ENCODE measurements around the gene ATPAF2. TPM values are rescaled to one million over a fixed set of nuclear protein-coding genes. Genes with fewer than 3 reads are reported as not detected.

Gene ATPAF2
- polyA plus RNA-seq, 3 donors = 8.8 to 16.5 (median 15.0) TPM

GRCh38 chr17:17994271-17995069 is 44.5 kb downstream of the ATPAF2 start:
- WGBS, 3 donors = 59 to 66% (median 66%) methylated on average over 18 of the region's 18 CpGs
- no peak overlapping the region for H3K27ac ChIP-seq (ENCODE audit: low read depth, low read length)

DNA sequence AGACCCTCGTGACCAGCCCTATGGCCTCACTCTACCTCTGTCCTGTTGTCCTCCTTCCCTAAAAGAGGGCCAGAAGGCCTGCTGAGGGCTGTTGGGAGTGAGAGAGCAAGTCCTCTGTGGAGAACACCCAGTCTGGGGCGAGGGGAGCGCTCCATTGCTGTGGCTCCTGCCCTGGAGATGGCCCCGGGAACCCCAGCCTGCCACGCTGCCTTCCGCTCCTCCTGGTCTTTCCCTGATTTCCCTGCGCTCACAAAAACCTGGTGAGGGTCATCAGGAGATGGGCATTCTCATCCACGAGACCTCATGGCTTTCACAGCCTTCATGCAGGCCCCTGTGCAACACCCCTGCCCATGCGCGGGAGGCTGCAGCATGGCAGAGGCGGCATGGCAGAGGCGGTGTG is 45.1 kb downstream of the ATPAF2 start:
- 96 to 99% (median 98%) methylated on average over 12 of the region's 12 CpGs for WGBS, 3 donors
- H3K27ac ChIP-seq (ENCODE audit: low read depth, low read length) = no peak overlapping the region

DNA sequence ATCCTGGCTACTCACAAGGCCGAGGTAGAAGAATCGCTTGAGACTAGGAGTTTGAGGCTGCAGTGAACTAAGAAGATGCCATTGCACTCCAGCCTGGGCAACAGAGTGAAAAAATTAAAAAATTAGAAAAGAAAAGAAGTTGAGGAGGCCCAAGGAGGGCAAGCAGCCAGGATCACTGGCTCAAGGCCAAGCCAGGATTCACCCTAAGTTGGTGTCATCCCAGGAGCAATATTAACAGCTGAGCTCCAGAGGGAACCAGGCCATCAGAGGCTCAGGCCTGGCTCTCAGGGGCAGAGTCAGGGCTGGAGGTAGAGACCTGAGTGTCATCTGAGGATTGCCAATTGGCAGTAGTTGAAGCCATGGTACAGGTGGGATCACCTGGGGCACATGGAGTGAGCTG is 45.6 kb downstream of the ATPAF2 start:
- 77 to 92% (median 90%) methylated on average over 2 of the region's 2 CpGs for WGBS, 3 donors

DNA sequence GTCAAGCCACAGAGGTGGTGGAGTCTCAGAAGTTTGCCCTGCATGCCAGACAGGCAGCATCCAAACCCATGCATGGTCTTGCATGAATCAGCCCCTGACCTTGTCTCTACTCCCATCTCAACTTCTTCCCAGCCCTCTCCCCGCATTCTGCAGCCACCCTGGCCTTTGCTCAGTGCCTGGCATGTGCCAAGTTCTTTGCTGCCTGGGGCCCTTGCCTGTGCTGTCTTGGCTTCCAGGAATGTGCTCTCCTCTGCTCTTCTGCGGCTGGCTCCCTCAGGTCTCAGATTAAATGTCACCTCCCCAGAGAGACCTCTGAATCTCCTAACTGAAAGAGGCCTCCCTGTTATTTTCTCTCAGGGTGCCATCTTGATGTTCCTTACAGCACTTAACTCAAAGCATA is 48.7 kb downstream of the ATPAF2 start:
- WGBS, 3 donors = 74 to 85% (median 74%) methylated on average over 2 of the region's 2 CpGs
- H3K27ac ChIP-seq (ENCODE audit: low read depth, low read length) = no peak overlapping the region

More for the DNA sequence above, 45.6 kb downstream of the ATPAF2 start:
- H3K27ac ChIP-seq (ENCODE audit: low read depth, low read length) = no peak overlapping the region

- no peak overlapping the region for H3K27ac ChIP-seq (ENCODE audit: low read depth, low read length)
- WGBS, 3 donors = 90 to 92% (median 91%) methylated on average over 10 of the region's 10 CpGs
These were observed 49.4 kb downstream of the ATPAF2 start for GRCh38 chr17:17989618-17990017.

GRCh38 chr17:17989081-17989480 is 49.9 kb downstream of the ATPAF2 start:
- WGBS, 3 donors = 92 to 96% (median 92%) methylated on average over 9 of the region's 9 CpGs
- H3K27ac ChIP-seq (ENCODE audit: low read depth, low read length) = no peak overlapping the region

DNA sequence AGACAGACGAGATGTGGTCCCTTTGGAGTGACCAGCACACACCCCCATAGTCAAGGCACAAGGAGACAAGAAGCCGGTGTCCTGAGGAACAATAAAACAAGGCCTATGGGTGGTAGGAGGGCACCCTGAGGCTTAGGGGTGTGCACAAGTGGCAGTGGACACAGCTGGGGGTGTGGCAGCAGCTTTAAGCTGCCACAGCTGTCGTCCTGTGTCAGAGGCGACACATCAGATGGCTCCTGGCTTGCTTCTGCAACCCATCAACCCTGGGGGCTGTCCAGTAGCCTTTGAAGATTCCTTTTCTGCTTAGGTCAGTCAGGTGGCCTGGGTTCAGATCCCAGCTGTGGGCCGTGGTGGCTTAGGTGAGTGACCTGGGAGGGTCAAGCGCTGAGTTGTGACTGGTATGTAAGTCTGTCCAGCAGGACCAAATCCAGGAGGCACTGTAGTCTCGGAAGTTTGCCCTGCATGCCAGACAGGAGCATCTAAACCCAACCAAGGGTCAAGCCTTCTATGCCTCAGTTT is 50.5 kb downstream of the ATPAF2 start:
- 89 to 93% (median 93%) methylated on average over 7 of the region's 7 CpGs for WGBS, 3 donors
- no peak overlapping the region for H3K27ac ChIP-seq (ENCODE audit: low read depth, low read length)

DNA sequence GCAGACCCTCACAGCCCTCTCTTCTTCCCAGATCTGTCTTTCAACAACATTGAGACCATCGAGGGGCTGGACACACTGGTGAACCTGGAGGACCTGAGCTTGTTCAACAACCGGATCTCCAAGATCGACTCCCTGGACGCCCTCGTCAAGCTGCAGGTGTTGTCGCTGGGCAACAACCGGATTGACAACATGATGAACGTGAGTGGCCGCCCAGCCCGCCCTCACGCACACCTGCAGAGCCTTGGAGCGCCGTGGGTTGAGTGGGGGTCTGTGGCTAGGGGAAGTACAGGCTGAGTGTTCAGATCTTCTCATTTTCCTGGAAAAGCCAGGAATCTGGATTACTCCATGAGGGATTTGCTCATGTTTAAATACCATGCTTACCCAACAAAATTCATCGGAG is 51.1 kb downstream of the ATPAF2 start:
- WGBS, 3 donors = 75 to 86% (median 76%) methylated on average over 14 of the region's 14 CpGs
- no peak overlapping the region for H3K27ac ChIP-seq (ENCODE audit: low read depth, low read length)

DNA sequence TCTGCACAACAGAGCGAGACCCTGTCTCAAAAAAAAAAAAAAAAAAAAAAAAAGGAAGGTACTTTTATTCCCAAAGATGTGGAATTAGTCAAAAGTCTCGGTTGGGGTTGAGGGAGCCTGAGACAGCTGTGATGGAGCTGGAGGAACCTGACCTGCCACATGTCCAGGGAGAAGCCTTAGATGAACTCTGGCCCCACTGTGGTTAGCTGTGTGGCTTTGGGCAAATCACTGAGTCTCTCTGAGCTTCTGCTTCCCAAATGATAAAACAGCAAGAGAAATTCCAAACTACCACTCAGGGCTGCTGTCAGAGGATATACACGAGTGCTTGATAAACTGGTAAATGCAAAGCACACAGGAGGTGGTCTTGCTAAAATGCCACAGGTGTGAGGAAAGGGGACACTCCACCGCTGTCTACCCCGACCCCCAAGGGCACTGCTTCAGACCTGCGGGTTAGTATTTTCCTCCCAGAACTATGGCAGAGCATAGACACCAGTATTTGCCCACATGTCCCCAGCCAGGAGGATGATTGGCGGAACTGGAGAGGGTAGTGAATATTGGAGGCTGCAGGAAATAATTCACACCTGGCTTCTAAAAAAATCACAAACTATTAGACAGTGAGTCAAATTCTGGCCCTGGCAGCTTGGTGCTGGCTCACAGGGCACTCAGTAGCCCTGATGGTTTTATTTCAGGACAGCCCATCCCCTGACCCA is 51.6 kb downstream of the ATPAF2 start:
- 77 to 86% (median 85%) methylated on average over 7 of the region's 7 CpGs for WGBS, 3 donors
- no peak overlapping the region for H3K27ac ChIP-seq (ENCODE audit: low read depth, low read length)

GRCh38 chr17:17985555-17985954 is 53.4 kb downstream of the ATPAF2 start:
- no peak overlapping the region for H3K27ac ChIP-seq (ENCODE audit: low read depth, low read length)
- 63 to 78% (median 71%) methylated on average over 3 of the region's 3 CpGs for WGBS, 3 donors

DNA sequence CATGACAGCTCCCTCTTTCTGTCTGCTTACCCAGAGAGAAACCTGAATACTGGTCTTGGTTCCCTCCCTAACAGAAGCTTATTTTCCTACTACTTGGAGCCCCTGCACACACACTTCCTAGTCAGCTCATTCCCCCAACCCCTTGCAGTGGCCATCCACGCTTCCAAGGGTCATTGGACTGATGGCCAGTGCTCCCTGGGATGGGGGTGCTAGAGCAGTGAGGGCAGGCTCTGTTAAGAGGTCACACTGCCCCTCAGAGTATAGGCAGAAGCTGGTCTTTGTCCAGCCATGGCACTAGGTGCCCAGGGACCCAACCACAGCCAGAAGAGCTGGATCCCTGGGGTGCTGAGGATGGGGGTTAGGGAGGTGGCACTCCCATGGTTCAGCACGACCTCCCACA is 53.8 kb downstream of the ATPAF2 start:
- WGBS, 3 donors = 81 to 93% (median 88%) methylated on average over 2 of the region's 2 CpGs
- no peak overlapping the region for H3K27ac ChIP-seq (ENCODE audit: low read depth, low read length)

DNA sequence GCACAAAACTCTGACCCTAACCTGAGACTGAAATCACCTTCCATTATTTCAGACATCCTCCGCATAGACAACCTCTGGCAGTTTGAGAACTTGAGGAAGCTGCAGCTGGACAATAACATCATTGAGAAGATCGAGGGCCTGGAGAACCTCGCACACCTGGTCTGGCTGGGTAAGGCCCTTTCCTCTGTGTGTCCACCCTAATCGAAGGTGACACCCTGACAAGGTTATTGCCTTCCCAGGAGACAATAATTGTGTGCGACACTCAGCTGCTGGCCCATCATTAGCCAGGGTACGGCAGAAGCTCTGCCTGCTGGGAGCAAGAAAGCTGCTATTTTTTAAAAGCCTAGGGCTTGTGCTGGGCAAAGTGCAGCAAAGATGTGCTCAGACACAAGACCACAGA is 55.2 kb downstream of the ATPAF2 start:
- WGBS, 3 donors = 90 to 95% (median 93%) methylated on average over 6 of the region's 6 CpGs
- H3K27ac ChIP-seq (ENCODE audit: low read depth, low read length) = no peak overlapping the region

DNA sequence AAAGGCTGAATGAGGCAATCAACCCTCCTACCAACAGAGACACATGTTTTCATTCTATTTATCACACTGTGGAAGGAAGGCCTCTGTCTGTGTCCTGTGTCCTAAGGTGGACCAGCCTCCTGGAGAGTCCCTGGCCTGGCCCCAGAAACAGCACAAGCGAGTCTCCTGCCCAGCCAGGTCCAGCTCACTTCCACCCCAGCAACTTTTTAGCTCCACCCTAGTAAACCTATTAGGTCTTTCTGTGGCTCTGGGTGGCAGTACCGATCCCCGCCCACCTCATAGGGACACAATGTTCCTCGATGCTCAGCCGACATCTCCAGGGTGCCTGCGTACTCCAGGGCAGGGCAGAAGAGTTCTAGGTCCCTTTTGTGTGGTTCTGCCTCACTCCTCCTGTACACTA is 55.6 kb downstream of the ATPAF2 start:
- no peak overlapping the region for H3K27ac ChIP-seq (ENCODE audit: low read depth, low read length)
- 76 to 86% (median 79%) methylated on average over 6 of the region's 6 CpGs for WGBS, 3 donors

GRCh38 chr17:17982801-17983200 is 56.2 kb downstream of the ATPAF2 start:
- H3K27ac ChIP-seq (ENCODE audit: low read depth, low read length) = no peak overlapping the region
- 88 to 95% (median 92%) methylated on average over 9 of the region's 9 CpGs for WGBS, 3 donors

- no peak overlapping the region for H3K27ac ChIP-seq (ENCODE audit: low read depth, low read length)
- 86 to 91% (median 89%) methylated on average over 8 to 9 of the region's 9 CpGs for WGBS, 3 donors
These were observed 57.6 kb downstream of the ATPAF2 start for GRCh38 chr17:17981330-17981729.

GRCh38 chr17:17979778-17980177 is 59.2 kb downstream of the ATPAF2 start:
- WGBS, 3 donors = 78 to 91% (median 83%) methylated on average over 3 of the region's 3 CpGs
- H3K27ac ChIP-seq (ENCODE audit: low read depth, low read length) = no peak overlapping the region

DNA sequence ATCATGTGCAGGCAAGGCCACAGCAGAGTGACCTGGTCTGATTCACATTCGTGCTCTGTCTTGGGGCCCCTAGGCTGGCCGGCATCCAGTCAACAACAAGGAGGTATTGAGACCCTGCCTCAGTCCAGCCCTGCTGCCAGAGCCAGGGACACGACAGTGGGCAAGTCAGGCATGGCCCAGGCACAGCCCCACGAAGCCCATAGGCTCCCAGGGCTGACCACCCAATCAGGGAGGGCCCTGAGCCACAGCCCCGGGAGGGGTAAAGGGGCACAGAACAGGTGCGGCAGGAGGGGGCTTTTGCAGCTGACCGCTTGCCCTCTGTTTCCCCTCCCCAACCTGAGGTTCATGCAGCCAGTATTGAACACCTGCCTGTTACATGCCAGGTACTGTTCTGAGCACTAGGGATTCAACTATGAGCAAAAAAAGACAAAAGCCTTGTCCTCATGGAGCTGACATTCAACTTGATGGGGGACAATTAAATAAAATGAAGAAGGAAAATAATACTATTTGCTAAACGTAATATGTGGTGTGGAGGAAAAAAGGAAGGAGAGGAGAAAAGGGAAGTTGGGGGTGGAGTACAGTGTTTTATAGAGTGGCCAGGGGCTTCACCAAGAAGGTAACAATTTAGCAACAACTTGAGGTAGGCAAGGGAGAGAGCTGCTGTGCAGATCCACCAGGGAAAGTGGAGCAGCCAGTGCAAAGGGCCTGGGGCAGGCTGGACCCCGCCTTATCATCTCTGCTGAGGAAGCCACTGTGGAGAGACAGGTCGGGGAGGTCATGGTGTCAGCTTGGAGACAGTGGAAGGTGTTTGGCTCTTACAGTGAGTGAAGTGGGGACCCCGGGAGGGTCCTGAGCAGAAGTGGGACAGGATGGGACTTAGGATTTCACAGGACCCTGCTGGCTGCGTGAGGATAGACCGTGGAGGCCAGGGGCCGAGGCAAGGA is 60.2 kb downstream of the ATPAF2 start:
- WGBS, 3 donors = 84 to 87% (median 84%) methylated on average over 13 to 14 of the region's 14 CpGs

DNA sequence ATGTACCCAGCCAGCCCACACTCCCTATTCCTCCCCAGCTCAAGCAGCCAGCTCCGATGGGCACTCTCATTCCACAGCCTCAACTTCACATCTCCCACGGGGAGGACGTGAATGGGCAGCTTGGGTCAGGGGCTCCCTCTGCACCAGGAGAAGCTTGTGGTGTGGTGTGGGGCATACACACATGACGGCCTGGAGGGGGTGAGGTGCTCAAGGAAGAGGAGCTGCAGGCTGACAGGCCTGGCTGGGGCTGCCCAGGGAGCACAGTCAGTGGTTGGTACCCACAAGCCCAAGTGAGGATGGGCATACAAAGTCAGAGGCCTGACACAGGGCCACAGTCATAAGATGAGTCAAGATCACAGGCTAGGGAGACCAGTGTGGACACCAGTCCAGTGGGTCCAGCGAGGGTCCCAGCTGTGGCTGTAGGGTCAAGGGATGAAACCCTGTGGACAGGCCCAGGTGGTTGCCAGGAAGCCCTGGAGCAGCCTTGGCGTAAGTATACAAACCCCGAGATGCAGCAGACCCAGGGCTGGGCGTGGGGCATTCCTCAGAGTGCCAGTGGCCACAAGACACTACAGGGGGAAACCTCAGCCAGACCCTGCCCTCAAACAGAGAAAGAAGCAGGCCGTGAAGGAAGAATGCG is 61.9 kb downstream of the ATPAF2 start:
- H3K27ac ChIP-seq (ENCODE audit: low read depth, low read length) = no peak overlapping the region
- 85 to 92% (median 85%) methylated on average over 10 of the region's 10 CpGs for WGBS, 3 donors

More for the DNA sequence above, 60.2 kb downstream of the ATPAF2 start:
- no peak overlapping the region for H3K27ac ChIP-seq (ENCODE audit: low read depth, low read length)

Data from adipose tissue (tissue), 3 donors.